HG03280 (cell line): Measurements from ENCODE around the gene FCHO1.

Experiments used
- ATAC-seq: cut with Tn5 transposase; IDR thresholded peaks from one replicate; pipeline ENCODE4 v1.9.1; 2021; ENCODE audit warnings: mild to moderate bottlenecking, moderate library complexity; ENCODE audit not compliant: unreplicated experiment

FCHO1 gene

GRCh38 chr19:17824339-17824738, 73.1 kb downstream of the FCHO1 start:
- ATAC-seq: no peak

GRCh38 chr19:17826508-17827056, 75.3 kb downstream of the FCHO1 start:
- no peak for ATAC-seq

- no peak for ATAC-seq
Measured at GRCh38 chr19:17829855-17830566, 78.7 kb downstream of the FCHO1 start.

GRCh38 chr19:17830567-17831418, 79.5 kb downstream of the FCHO1 start:
- no peak for ATAC-seq

GRCh38 chr19:17831419-17831888, 80.2 kb downstream of the FCHO1 start:
- ATAC-seq: no peak

GRCh38 chr19:17832443-17833208, 81.3 kb downstream of the FCHO1 start:
- ATAC-seq: no peak

- no peak for ATAC-seq
Measured at GRCh38 chr19:17834350-17835181, 83.3 kb downstream of the FCHO1 start.

GRCh38 chr19:17835182-17836006, 84.1 kb downstream of the FCHO1 start:
- ATAC-seq: no peak

GRCh38 chr19:17836530-17836929, 85.3 kb downstream of the FCHO1 start:
- no peak for ATAC-seq

- no peak for ATAC-seq
Measured at GRCh38 chr19:17837972-17838371, 86.7 kb downstream of the FCHO1 start.
